GM19372 (cell line): ENCODE measurements around the gene ABCA2.
"Not testable (repeated sequence)": the region's sequence is repeated elsewhere in the genome, so short reads cannot be mapped to it uniquely, and the experiment has no call there.

ENCODE experiments used
- ATAC-seq: cut with Tn5 transposase; IDR thresholded peaks from one replicate; pipeline ENCODE4 v1.9.1; 2021; ENCODE audit warnings: mild to moderate bottlenecking, low read depth, moderate library complexity; ENCODE audit not compliant: unreplicated experiment

Gene ABCA2

GRCh38 chr9:137048655-137049543 is 20.9 kb upstream of the ABCA2 start:
- ATAC-seq = no peak

- no peak for ATAC-seq
Observed at GRCh38 chr9:137046088-137046787, 18.2 kb upstream of the ABCA2 start, which contains the start of gene NPDC1. Gene NPDC1 (minus strand): TSS chr9:137046177. CDS start chr9:137045989, 188 bp downstream.

DNA sequence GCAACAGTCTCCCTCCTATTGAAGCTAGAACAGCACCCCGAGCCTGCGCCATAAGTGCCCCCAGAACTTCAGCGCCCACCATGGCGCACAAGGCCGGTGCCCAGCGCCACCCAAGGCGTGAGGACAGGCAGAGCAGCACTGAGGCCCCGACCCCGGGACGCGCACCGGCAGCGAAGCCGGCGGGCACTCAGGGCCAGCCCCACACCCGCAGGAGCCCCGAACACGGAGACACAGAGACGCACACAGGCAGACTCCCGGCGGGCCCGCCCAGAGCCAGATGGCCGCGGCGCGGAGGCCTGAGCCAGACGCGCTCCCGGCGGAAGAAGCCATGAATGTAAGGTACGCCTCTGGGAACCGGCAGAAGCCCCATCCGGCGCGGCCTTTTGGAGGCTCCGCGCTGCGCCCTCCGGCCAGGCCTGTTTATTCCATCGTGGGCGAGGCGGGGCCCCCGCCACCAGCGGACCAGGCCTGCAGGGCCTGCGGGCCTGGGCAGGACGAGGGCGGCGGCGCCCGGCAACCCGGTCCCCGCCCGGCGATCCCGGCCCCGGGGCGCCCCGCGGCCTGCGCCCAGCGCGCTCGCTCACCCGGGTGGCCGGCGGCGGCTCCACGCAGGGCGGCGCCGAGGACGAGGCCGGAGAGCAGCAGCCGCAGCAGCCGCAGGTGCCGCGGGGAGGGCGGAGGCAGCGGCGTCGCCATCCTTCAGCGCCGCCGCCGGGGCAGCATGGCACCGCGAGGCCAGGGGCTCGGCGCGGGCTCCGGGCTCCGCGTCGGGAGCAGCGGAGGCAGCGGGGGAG is 17.5 kb upstream of the ABCA2 start:
- ATAC-seq = no peak

DNA sequence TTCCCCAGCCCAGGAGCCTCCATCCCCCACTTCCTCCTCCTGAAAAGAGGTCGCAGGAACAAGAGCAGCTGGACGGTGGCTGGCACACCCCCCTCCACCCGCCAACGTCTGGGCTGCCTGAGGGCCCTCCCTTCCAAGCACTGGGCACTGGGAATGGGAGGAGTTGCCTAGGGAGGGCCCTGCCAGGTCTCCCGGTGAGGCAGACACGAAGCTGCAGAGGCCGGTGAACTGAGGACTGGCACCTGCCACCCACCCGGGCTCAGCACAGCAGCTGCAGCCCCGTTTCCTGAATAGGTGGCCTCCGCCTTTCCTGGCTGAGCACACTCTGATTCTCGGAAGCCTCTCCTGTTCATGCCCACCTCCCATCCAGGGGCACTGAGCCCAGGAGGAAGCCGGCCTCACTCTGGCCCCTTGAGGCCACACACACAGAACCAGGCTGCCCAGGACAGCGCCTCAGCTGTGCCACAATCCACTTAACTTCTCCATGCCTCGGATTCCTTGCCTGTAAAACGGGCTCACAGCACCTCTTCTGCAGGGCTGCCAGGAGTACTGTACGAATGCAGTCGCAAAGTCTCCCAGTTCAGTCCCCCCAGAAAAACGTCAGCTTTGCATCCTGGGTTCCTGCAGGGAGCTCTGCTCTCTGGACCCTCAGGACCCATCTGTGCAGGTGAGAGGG is 16.6 kb upstream of the ABCA2 start:
- ATAC-seq = no peak

DNA sequence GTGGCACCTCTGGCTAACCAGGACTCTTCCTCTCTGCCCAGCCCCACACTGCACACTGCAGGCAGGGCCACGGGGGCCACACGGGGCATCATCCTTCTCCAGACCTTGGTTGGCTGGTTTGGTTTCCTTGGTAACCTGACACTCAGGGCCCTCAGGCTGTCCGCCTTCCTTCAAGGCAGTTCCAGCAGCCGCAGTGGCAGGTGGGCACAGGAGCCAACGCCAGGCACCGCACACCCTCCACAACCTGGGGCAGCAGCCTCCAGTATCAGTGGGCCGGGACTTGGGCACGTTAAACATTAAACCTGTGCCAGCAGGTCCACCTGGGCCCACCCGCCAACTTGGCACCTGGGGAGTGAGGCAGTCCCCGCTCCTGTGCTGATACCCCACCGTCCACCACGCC is 16.0 kb upstream of the ABCA2 start:
- ATAC-seq = no peak

DNA sequence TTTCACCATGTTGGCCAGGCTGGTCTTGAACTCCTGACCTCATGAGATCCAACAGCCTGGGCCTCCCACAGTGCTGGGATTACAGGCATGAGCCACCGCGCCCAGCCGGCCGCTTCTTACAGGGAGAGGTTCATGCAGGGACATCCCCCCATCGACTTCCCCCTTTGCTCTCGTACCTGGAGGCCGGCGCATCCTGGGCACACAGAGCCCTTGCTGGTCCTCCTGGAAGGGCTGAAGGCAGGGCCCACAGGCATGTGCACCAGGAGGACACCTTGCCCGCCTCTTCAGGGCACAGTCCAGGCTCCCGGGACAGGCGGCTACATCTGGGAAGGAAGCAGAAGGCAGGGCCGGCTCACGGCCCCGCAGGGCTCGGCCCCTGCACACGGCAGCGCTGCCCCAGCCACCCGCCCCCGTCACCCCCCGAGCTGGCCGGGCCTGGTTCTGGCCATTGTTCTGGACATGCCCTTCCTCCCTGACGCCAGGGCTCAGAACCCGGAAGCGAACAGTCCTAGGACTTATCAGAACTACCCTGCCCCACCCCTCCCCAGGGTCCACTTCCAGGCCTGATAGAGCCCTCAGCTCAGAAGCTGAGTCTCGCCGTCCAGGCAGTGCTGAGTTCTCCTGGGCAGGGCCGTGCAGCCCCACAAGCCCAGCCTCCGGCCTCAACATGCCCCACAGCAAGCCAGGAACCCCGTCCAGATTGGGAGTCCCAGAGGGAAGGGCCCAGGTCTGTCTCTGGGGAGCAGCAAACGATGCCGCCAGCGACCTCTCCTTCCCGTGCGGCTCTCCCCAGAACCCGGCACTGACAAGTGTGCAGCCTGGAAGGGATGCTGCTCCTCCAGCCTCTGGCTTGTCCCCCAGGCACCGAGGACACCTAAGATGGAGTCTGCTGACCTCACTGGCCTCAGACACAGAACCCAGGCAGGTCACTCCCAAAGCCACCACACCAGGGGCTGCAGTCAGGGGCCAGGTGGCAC is 15.0 kb upstream of the ABCA2 start:
- ATAC-seq = no peak

GRCh38 chr9:137041124-137041523 is 13.1 kb upstream of the ABCA2 start:
- ATAC-seq = no peak

GRCh38 chr9:137040568-137040967 is 12.5 kb upstream of the ABCA2 start:
- ATAC-seq = no peak

GRCh38 chr9:137039611-137040366 is 11.8 kb upstream of the ABCA2 start:
- ATAC-seq = no peak

DNA sequence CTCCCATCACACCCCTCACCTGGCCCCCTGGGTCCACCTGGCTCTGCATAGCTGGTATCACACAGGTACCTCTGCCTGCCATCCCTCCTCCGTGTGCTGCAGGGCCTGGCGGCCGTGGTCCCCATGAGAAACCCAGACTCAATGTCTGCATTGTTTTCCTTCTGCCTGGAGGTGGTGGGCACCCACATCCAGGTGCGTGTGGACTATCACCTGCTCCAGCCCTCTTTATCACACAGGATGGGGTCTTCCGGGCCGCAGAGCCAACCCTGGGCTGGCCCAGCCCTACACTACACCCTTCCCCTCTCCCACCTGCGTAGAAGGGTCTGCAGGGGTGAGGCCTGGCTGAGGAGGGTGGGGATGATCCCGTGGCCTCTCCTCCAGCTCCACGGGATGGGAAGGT is 10.9 kb upstream of the ABCA2 start:
- ATAC-seq = no peak

DNA sequence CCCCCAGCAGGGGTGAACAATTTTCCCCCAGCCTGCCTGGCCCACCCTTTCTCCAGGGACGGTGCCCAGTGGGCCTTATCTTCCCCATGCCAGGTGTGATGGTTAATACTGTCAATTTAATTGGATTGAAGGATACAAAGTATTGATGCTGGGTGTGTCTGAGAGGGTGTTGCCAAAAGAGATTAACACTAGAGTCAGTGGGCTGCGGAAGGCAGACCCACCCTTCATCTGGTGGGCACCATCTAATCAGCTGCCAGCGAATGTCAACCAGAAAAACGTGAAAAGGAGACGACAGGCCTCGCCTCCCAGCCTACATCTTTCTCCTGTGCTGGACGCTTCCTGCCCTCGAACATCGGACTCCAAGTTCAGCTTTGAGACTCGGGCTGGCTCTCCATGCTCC is 9.4 kb upstream of the ABCA2 start:
- no peak for ATAC-seq

DNA sequence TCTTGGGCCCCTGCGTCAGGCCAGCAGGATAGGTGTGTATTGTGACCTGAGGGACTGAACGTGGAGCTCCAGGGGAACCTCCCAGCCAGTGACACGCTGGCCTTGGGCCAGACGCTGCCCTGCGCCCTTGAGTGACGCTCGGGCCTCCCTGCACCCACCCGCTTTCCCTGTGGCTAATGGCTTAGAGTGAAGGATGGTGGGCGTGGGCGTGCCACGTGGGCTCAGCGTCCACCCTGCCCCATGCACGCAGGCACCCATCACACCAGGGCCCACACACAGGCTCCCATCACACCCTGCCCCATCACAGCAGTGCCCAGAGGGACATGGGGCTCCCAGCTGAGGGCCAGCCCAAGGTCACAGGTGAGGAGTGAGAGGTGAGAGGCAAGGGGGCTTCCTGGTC is 9.0 kb upstream of the ABCA2 start:
- no peak for ATAC-seq

- ATAC-seq = no peak
Observed at GRCh38 chr9:137035937-137036336, 7.9 kb upstream of the ABCA2 start.

GRCh38 chr9:137035507-137035834 is 7.4 kb upstream of the ABCA2 start:
- no peak for ATAC-seq

GRCh38 chr9:137034709-137035506 is 6.9 kb upstream of the ABCA2 start:
- no peak for ATAC-seq

DNA sequence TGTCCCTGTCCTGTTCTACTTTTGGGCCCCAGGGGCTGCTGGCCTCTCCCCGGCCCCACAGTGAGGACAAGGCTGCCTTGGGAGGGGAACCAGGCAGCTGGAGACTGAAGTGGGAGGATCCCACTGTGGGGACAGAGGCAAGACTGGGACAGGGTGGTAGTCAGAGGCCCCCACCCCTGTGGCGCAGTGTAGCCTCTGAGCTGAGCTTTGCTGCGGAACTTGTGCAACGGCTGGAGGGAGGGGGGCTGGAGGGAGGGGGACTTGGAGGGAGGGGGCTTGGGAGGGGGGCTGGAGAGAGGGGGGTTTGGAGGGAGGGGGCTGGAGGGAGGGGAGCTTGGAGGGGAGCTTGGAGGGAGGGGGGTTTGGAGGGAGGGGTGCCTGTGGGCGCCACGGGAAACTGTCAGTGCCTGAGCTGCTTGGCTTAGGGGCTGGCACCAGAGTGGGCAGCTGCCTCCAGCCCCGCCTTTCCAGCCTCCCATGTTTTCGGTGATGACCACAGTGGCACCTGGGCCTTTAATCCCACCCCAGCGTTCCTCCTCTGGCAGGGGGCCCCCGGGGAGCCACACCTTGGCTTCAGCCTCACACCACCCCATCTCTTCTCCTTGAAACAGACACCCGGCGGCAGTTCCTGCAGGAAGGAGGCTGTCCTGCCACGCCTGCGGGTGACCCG is 6.1 kb upstream of the ABCA2 start:
- ATAC-seq = no peak

GRCh38 chr9:137033481-137033880 is 5.4 kb upstream of the ABCA2 start:
- not testable (repeated sequence) for ATAC-seq
